DMS114 treated with DMSO at 0.1 percent for 48 hours (cell line): ENCODE results near the gene F5.
A peak's percentile ranks its signal among the peaks of the same experiment; 100 is the strongest.
"Not testable (repeated sequence)": the region's sequence is repeated elsewhere in the genome, so short reads cannot be mapped to it uniquely, and the experiment has no call there.

Experiments used
- DNase-seq: peaks from one replicate; lab custom pipeline; 2025; ENCODE audit not compliant: unreplicated experiment; lab: John Stamatoyannopoulos, UW

The F5 gene

DNA sequence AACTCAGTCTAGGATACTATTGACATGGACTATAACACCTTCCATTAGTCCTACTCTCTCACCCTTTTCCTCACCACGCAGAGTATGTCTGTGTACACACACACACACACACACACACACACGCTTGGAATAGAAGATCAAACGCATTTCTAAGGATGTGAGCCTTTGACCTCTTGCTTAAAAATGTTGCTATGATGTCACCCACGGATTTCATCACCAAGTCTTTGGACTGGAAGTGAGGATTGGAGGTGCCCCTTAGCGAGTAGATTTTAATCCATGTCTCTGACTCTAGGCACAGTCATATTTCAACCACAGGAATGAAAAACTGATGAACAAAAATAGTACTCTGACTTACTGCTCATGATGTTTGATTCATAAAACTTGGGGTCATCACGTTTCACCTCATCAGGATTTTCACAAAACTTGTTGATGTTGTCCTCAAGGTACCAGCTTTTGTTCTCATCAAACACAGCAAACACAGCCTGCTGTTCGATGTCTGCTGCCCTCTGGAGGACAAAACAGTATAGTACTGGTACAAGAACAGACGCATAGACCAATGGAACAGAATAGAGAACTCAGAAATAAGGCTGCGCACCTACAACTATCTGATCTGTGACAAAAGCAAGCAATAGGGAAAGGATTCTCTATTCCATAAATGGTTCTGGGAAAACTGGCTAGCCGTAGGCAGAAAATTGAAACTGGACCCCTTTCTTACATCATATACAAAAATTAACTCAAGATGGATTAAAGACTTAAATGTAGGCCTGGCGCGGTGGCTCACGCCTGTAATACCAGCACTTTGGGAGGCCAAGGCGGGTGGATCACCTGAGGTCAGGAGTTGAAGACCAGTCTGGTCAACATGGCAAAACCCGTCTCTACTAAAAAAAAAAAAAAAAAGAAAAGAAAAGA lies 39.9 kb downstream of the F5 start:
- peak; percentile 31 for DNase-seq

DNA sequence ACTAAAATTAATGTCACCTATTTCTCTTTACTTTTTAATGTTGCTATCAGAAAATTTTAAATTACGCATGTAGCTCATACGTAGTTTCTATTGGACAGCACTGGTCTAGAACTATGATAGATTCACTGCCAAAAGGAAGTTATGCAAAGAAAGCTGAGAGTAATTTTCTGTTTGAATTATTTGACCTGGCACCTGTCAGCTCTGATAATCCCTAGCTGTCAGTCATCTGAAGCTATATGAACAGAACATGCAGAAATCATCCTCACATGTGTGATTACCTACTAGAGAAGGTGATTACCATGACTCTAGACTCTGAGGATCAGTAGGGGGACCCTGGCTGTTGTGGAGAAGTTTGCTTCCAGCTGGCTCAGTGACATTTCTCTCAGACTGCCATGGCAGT lies 40.8 kb downstream of the F5 start:
- DNase-seq = no peak

DNA sequence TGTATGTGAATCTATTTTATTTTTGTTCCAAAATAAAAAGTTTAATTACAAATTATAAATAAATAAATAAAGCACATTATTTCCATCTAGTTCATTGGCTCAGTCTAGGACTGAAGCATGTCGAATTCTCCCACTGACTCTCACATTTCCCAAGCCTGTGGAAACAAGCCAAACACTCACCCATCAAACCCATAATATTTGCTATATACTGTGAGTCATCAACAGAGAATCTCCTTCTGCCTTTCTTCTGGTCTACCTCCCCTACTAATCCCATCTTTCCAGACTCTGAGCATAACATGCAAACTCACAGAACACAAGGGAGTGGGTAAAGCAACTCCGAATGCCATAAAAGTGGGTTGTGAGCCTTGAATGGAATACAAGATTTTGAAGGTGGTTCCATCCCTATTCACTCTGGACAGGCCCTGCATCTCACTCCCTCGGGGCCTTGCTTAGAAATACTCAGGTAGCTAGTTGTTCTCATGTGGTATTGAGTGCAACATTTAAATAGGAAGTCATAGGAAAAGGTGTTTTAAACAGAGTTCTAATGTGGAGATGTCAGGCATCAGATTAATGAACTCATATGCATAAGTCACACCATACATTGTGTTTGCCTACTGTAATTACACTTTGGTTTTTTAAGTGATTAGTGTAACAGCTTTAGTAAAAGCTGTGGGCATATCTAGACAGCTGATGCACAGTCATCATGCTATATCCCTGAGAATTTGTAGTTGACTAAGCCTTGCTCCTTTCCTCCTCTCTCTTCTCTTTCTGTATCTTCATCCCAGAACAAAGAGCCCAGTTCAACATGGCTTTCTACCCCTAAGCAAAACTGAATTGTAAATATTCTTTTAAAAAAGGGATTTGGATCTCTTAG lies 47.0 kb downstream of the F5 start:
- no peak for DNase-seq

DNA sequence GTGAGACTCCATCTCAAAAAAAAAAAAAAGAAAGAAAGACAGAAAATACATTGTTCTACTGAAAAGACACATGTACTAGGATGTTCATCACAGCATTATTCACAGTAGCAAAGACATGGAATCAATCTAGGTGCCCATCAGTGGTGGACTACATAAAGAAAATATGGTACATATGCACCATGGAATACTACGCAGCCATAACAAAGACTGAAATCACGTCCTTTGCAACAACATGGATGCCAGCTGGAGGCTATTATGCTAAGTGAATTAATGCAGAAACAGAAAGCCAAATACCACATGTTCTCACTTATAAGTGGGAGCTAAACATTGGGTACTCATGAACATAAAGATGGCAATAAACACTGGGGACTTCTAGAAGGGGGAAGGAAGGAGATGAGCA lies 51.6 kb downstream of the F5 start:
- DNase-seq = no peak

DNA sequence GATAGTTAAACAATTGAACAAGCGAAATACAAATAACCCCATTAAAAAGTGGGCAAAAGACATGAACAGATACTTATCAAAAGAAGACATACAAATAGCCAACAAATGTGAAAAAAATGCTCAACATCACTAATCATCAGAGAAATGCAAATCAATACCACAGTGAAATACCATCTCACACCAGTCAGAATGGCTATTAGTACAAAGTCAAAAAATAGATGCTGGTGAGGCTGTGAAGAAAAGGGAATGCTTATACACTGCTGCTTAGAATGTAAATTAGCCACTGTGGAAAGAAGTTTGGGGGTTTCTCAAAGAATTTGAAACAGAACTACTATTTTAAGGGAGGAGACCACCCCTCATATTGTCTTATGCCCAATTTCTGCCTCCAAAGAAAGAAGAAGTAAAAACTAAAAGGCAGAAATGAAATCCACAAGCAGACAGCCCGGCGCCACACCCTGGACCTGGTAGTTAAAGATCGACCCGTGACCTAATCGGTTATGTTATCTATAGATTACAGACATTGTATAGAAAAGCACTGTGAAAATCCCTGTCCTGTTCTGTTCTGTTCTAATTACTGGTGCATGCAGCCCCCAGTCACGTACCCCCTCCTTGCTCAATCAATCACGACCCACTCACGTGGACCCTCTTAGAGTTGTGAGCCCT lies 52.6 kb downstream of the F5 start:
- not testable (repeated sequence) for DNase-seq

DNA sequence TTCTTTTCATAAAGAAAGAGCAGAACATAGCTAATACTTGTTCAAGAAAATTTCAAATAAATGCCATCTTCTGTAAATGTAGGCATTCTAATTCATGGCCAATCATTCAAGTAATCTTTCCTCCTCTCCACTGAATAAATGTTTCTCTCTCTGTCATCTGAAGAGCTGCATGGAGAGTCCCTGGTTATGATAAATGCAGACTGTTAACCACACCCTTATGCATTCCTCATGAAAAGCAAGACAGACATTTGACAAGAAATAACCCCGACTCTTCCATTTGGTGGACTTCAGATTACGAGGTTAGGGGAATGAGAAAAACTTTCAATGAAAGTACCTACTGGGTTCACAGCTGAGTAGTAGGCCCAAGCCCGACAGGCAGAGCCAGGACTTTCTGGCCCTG lies 55.8 kb downstream of the F5 start:
- DNase-seq = no peak

DNA sequence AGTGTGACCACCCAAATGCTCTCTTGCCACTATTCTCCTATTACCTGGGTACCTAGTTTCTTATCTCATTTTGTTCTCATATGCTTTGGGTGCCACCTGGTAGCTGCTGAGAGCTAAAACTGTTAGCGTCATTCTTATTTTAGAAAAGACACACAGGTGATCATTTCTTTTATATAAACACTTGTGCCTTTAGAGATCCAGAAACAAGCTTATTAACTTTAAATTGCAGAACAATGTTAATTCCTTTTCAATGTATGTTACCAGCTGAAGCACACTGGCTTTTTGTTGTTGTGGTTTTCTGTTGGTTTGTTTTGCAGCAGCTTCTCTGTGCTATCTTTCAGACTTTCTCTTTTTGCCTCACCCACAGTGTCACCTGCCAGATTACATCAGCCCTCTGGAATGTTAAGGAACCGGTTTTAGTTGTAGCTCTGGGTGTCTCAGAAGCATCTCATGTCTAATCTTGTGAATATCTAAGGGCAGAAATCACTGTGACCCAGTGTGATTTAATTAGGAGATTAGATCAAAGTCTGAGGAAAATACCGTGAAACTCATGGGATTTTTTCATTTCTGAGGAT lies 57.1 kb downstream of the F5 start:
- no peak for DNase-seq

DNA sequence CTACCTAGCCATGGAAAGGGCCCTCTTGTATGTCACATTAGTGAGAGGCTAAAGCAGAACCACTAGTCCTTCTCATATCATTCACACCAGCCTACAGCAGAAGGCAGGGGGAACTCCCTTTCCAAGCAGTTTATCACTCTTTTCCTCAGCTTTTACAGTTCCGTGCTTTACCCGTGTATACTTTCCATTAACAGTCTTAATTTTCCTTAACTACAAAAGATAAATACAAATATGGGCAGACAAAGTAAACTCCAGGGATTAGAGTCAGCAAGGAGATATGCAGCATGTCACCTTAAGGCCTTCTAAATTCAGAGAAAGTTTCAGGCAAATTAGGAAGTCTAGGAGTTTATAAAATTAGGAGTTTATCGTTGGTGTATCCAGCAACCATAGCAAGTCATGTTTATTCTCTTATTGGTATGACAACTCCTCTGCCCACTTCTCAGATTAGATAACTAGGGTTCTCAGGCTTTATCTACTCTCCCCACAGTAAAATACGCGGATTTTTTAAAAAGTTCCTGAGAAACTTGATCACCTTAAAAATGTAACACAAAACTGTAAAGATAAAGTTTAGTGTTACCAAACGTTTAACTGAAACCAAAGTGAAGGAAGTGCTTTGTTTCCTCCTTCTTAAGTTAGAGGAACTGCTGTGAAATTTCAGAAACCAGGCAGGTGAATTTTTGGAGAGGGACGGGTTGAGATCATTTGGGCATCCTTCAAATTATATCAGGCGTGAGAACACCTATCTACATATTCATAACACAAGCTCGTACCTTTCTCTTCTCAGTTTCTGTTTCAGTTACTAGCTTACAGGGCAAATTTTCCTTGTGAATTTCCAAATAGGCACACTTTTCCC lies 57.8 kb downstream of the F5 start:
- no peak for DNase-seq

DNA sequence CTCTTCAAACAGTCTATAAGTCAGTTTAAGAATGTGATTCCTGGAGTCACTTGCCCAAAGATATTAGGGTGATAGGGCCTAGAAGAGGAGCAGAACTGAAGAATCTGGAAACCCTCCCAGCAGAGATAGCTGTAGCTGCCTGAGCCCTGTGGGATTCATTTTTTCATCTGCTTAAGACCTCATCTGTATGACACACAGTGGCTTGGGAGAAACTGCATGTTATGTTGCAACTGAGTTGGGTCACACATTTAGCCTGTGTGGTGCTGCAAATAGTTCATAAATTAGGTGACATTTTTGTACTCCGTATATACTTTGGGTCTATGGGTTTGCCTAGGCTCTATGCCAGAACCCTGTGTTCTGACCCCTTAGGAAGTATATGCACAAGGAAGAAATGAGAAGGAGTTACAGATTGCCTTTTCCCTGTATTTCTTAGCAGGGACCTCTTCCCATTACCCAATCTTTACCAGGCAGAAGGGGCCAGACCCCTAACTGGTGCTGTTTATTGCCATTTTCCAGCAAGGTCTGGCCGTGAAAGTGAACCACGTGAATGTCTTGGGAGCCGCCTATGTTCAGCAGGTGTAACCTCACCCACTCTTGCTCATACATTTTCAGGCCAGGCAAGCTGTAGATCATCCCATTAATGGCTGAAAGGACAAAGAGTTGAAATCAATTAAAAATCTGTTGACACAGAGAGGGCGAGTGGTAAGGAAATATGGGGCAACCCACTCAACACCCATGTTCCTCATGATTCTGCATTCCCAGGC lies 58.6 kb downstream of the F5 start:
- DNase-seq = no peak

DNA sequence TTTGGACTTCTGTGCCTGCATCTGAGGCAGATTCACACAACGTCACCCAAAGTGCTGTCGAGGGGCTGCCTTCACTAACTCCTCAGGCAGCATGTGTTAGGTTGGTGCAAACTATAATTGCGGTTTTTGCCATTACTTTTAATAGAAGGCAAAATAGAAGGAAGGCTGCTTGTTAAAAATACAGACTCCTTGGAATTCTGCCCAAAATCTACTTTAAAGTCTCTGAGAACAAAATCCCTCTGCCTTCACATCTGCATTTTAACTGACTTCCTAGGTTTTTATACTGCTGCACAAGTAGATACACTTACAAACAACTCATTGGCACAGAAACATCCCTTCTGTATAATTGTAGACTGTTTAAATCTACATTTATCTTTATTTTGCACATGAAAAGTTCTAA lies 59.3 kb downstream of the F5 start:
- no peak for DNase-seq

DNA sequence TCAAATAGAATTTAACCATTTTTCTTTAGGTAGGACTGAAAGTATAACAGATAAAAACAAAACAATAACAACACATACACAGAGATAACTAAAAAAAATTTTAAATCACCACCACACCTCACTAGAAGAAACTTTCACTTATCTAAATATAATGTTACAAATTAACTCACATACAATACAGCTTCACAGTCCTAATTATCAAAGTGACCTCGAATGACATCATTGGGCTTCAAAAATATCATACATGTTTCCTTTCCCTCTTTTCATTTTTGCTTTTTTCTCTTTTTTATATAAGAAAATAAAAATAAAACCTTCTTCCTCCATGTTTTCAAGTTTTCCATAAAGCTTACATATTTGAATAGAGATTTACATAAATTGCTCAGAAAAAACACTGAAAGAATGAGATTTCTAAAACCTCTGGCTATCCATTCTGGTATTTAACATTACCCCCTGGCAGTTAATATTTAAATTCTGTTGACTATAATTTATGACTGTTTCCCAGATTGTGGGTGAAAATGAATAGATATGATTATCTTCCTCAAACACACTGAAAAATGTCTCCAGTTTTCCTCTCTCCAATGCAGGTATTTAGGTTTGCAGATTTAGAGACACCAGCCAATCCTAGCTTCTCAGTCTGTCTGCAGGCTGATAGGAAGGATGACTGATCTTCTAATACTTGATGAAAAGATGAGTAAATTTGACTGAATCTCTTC lies 60.0 kb downstream of the F5 start:
- DNase-seq = no peak

DNA sequence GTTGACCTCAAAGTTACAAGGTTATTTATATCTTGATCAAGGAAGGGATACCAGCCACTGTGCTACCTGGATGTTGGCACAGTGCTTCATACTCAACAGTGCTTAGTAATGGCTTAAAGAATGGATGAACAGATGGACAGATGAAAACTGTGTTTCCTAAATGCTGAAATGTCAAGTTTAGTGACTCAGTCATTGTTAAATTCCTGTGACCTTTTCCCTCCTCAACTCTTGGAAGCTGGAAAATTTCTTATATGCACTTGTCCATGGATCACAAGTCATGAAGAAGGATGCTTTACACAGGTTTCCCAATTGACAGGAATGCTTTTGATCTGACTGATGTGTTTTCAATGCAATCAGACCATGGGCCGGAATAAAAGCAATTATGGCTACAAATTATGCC lies 60.9 kb downstream of the F5 start:
- DNase-seq = no peak

DNA sequence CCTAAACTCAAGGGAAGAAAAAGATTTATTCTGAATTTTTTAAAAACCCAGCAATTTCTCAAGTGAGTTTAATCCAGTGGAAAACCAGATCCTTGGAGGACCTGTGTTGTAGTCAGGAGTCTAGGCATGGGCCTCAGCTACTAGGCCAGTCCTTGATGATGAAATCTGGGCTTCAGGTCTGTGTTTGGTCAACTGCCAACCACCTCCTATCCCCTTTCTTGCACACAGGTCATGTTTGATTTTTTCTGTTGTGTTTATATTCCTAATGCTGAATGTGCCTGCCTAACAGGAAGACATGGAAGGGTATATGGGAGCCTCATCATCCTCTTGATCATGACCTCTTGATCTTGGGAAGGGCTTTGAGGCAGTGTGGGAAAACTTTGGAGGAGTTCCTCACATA lies 62.4 kb downstream of the F5 start:
- no peak for DNase-seq

DNA sequence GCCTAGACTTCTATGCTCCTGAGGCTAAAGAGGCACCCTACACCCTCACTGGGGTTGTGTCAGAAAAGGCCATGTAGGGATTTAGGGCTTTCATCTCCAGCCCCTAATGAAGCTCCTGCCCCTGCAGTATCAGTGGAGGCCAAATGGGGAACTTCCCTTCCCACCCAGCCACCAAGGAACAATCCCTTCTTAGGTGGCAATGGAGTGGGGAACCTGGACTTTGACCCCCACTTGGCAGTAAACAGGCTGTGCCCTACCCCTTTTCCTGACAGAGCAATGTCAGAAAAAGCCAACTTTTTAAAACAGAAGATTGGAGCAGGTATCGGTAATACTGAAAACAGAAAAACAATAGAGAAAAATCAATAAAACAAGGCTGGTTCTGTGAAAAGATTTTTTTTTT lies 65.1 kb downstream of the F5 start:
- no peak for DNase-seq

DNA sequence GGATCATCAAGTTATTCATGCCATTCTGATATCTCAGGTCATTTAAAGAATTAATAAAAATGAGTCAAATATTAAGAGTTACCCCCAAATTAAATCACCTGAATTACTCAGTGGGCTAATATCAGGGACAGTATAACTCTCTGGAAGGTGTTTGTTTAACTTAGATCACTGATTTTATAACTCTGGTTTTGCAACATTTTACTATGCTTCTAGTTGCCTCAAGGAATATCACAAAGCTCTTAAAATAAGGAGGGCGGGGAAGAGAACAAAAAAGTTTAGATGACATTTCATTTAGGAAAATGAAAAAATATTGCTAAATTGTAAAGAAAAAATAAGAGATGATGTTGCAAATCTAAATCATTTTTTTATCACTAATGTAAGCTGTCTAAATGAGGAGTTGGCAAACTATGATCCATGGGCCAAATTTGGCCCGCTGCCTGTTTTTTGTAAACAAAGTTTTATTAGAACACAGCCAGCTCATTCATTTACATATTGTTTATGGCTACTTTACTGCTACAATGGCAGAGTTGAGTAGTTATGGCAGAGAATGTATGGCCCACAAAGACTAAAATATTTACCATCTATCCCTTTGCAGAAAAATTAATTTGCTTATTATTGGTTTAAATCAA lies 68.6 kb downstream of the F5 start:
- no peak for DNase-seq

DNA sequence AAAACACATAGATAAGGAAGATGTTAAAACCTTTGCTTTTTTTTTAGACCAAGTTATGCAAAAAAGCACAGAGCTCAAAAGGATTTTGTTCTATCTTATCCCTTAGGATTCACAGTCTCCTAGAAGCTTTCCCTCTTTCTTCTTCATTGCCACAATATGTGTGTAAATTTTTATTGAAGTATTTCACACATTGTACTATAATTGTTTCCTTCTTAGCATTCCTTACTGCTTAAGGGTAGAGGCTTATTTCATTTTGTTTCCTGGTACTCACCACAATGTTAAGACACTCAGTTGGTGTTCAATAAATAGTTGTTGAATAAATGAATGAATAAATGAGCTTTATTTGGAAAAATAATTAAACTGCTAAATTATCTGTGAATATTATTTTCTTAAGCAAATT lies 70.6 kb downstream of the F5 start:
- DNase-seq = no peak

DNA sequence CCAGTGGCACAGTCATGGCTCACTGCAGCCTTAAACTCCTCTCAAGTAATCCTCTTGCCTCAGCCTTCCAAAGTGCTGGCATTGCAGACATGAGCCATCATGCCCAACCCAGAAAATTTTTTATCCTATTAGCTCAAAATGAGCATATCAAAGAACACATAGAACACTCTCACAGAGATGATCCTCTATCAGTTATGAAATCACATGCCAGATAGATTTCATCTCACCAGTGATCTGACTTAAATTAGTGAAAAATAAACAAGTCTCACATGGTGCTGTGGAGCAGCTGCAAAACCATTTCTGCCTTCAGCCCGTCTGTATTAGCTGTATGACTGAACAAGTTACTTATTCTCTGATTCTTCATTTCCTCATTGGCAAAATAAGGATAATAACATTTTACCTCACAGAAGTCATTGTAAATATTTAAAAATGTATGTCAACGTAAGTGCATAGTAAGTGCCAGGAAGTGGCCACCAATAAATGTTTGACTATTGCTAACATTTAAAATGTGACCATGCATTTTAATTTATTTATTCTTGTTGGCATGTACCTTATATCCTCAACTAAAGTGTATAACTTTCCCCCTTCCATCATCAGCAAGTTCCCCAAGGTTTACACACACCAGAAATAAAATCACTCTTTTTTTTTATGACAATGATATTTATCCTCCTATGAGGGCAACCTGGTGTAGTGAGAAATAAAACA lies 71.6 kb downstream of the F5 start:
- DNase-seq = no peak

DNA sequence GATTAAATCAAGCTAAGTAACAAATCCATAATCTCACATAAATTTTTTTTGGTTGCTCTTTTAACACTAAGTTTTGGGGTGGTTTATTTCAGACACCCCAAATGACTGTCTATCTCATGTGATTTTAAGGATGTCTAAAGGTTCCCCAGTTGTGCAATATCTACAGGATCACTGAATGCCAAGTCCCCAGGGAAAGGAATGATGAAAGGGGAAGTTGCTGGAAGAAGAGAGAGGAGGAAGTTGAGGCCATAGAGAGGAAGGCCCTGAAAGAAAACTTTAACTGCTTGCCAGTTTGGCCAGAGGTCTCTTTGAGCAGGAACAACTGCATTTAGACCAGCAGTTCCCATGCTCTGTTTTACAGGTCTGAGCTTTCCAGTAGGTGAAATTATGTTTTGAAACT lies 73.1 kb downstream of the F5 start:
- no peak for DNase-seq
